DND-41 (cell line): Measurements from ENCODE around the gene TXNDC9.
"Not testable (repeated sequence)": the region's sequence is repeated elsewhere in the genome, so short reads cannot be mapped to it uniquely, and the experiment has no call there.

Experiments
- CTCF ChIP-seq: IDR thresholded peaks from 2 replicates; pipeline ENCODE4 v1.5.1; 2012; ENCODE audit warnings: borderline replicate concordance, low read length, moderate library complexity, mild to moderate bottlenecking; ENCODE audit not compliant: poor library complexity, severe bottlenecking; ENCODE audit errors: extremely low read depth
- EZH2 ChIP-seq: IDR thresholded peaks from 3 replicates; pipeline ENCODE4 v1.6.1; 2012; ENCODE audit warnings: borderline replicate concordance, low read depth, mild to moderate bottlenecking, moderate library complexity, low read length, inconsistent platforms; ENCODE audit not compliant: severe bottlenecking

- not testable (repeated sequence) for TF ChIP-seq CTCF, EZH2
Measured at GRCh38 chr2:99354825-99355224, 18.7 kb upstream of the TXNDC9 start.
